ENCODE measurements around the gene CERK. TPM values are rescaled to one million over a fixed set of nuclear protein-coding genes. Genes with fewer than 3 reads are reported as not detected.

CERK gene
- total and polyA plus RNA-seq, 9 of the 15 experiments (the other 6 are each of a cell fraction or from before 2014, with no cell fraction given), result 1.1 to 14.9 (median 8.7) TPM

DNA sequence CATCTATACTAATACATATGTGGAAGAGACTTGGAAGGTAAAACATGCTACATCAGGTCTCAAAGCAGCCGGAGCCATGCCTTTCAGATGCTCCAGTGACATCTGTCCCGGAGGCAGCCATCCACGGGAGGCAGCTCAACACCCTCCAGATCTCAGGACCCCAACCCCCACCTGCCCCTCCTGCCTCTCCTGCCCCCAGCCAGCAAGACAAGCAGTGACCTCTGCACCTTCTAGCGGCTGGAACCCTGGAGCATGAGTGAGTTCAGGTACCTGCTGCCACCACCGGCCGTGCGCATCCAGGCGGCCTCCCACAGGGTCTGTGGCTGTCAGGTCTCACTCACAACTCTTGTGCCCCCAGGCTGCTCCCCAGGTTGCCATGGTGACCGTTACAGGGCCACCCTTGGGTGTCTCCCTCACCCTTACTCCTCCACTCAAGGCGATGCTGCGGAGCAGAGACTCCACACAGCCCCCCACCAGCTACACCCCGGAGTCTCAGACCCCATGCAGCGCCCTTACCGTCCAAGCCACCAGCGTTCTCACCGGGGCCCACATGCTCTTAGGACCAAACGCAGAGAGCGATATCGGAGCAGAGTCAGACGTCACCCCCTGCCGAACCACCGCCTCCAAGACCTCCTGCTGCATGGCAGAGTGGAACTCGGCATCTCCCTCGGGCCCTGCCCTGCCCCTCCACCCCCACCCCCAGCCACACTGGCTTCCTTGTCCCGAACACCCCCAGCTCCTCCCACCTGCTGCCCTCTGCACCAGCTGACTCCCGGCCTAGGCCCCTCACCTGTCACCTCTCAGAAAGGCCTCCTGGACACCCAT, 34.7 kb downstream of the CERK start:
- POLR2A ChIA-PET, result interaction anchor here (0.6 to 0.7 kb wide), 2 partner anchors 15 to 555 kb away, joined by 3 to 4 read pairs; no protein-coding TSS in a partner anchor
- no TSS peak for BruUV-seq (replicated peaks)
- no peak overlapping the region for H3K9ac ChIP-seq (ENCODE audit: insufficient read depth in 1 of 2, low read depth in 2 of 2, low read length in 2 of 2)
- no peaks in the 10 kb centered on the region for H4K20me1 ChIP-seq (replicated peaks; ENCODE audit: control insufficient read depth, insufficient read depth, low read length)
- H3K79me2 ChIP-seq (ENCODE audit: control insufficient read depth, insufficient read depth, low read length), result no peaks in the 10 kb centered on the region
- intact Hi-C loops (cut with micrococcal nuclease), result no loop called here
- no peaks in the 10 kb centered on the region for H3K9me3 ChIP-seq (replicated peaks; ENCODE audit: control insufficient read depth, insufficient read depth, low read depth, low read length)
- no peak for TF ChIP-seq NCOR1 (IDR thresholded peaks at IDR 0.05)
- peak; percentile 56 for TF ChIP-seq RFX1 (IDR thresholded peaks at IDR 0.05)
- H3K4me1 ChIP-seq (replicated peaks in 1 of 2; ENCODE audit: control insufficient read depth in 2 of 2, insufficient read depth in 2 of 2, low read length in 2 of 2), result no peaks in the 10 kb centered on the region
- no peaks in the 10 kb centered on the region for H3K27me3 ChIP-seq (ENCODE audit: control insufficient read depth in 2 of 2, insufficient read depth in 2 of 2, low read length in 2 of 2)
- CTCF ChIA-PET (ENCODE audit: low intra/inter-chr PET ratio), result no interaction called here
- in situ Hi-C loops (cut with MboI), result loop anchor here (10.0 kb wide), 1 partner anchor 1509 kb away; no protein-coding TSS in a partner anchor
- 82% methylated on average over 10 of the region's 26 CpGs for WGBS (ENCODE audit: insufficient coverage, low coverage, missing lambda C conversion rate)
- H3K4me3 ChIP-seq, result no peak overlapping the region
- DNase-seq (ENCODE audit: extremely low read depth in 1 of 4, low spot score in 3 of 4) (no peak), FAIRE-seq (no peak), ATAC-seq (no peak)
- H2AFZ ChIP-seq (ENCODE audit: low read depth, low read length), result no peak overlapping the region
- H3K4me2 ChIP-seq (ENCODE audit: insufficient read depth, low read length), result no peak overlapping the region
- H3K27ac ChIP-seq (ENCODE audit: extremely low read depth, low read depth, low read length), result no peak overlapping the region
- H3K36me3 ChIP-seq (ENCODE audit: control insufficient read depth, insufficient read depth, low read length), result peaks cover 25% of the 10 kb centered on the region; the same call in 1 of the 3 replicates
- no peaks in the 10 kb centered on the region for H3K9me1 ChIP-seq (ENCODE audit: control insufficient read depth, insufficient read depth, low read length)

DNA sequence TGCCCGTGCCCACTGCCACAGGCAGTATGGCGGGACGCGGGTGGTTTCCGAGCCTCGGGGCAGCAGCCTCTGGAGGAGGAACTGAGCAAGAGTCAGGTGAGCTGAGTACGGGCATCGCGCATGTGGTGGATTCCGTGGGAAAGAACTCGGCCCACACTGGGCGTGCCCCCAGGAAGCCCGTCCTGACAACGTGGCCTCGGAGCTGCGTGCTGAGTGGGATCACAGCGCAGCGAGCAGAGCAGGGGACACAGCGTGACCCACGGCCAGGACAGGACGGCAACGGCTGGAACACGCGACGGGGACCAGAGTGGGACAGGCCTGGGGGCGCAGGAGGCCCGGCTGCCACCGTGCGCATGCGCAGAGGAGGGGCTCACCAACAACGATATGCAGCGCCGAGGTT, 36.8 kb downstream of the CERK start:
- FAIRE-seq (no peak), ATAC-seq (no peak), DNase-seq (ENCODE audit: extremely low read depth in 1 of 4, low spot score in 3 of 4) (no peak)
- Histone ChIP-seq H3K27ac (ENCODE audit: extremely low read depth, low read depth, low read length) (no peak overlapping the region), H2AFZ (ENCODE audit: low read depth, low read length) (no peak overlapping the region), H3K36me3 (ENCODE audit: control insufficient read depth, insufficient read depth, low read length) (peaks cover 20% of the 10 kb centered on the region; the same call in 1 of the 3 replicates), H3K9ac (ENCODE audit: insufficient read depth in 1 of 2, low read depth in 2 of 2, low read length in 2 of 2) (no peak overlapping the region), H3K27me3 (ENCODE audit: control insufficient read depth in 2 of 2, insufficient read depth in 2 of 2, low read length in 2 of 2) (no peaks in the 10 kb centered on the region), H3K9me1 (ENCODE audit: control insufficient read depth, insufficient read depth, low read length) (no peaks in the 10 kb centered on the region), H3K9me3 (replicated peaks; ENCODE audit: control insufficient read depth, insufficient read depth, low read depth, low read length) (no peaks in the 10 kb centered on the region), H3K4me2 (ENCODE audit: insufficient read depth, low read length) (no peak overlapping the region), H3K4me3 (no peak overlapping the region), H4K20me1 (replicated peaks; ENCODE audit: control insufficient read depth, insufficient read depth, low read length) (no peaks in the 10 kb centered on the region), H3K79me2 (ENCODE audit: control insufficient read depth, insufficient read depth, low read length) (no peaks in the 10 kb centered on the region), H3K4me1 (replicated peaks in 1 of 2; ENCODE audit: control insufficient read depth in 2 of 2, insufficient read depth in 2 of 2, low read length in 2 of 2) (no peaks in the 10 kb centered on the region)
- intact Hi-C loops (cut with micrococcal nuclease), result no loop called here
- ChIA-PET POLR2A (no interaction called here), CTCF (ENCODE audit: low intra/inter-chr PET ratio) (no interaction called here)
- TF ChIP-seq HLTF (IDR thresholded peaks at IDR 0.05) (no peak), GATAD2A (IDR thresholded peaks at IDR 0.05) (no peak), SAFB2 (IDR thresholded peaks at IDR 0.05; ENCODE audit: borderline replicate concordance, low read depth, low read length, severe bottlenecking) (no peak), MCM7 (IDR thresholded peaks at IDR 0.05) (no peak), FOXJ3 (CRISPR knock-in tag; IDR thresholded peaks at IDR 0.05) (no peak), ARNT (IDR thresholded peaks at IDR 0.05) (no peak)
- no TSS peak for BruUV-seq (replicated peaks)
- in situ Hi-C loops (cut with MboI), result loop anchor here (10.0 kb wide), 1 partner anchor 1506 kb away; no protein-coding TSS in a partner anchor
- 94% methylated on average over 10 of the region's 33 CpGs for WGBS (ENCODE audit: insufficient coverage, low coverage, missing lambda C conversion rate)
